PC-9 (cell line): ENCODE data around the gene AFAP1. TPM values are rescaled to one million over a fixed set of nuclear protein-coding genes. Genes with fewer than 3 reads are reported as not detected.

Source experiments
- BruUV-seq: library from RNA; stranded (reverse); fragments of 400-500 nt; replicated peaks from 2 replicates; lab custom pipeline; 2021; lab: Mats Ljungman, UMichigan
- CTCF ChIA-PET: fragments of 300-600 bp; sonication (Branson Sonifier 250); formaldehyde crosslinking; loops from one replicate; lab custom pipeline; 2022; ENCODE audit warnings: antibody characterized with exemption; lab: Charles Lee
- POLR2A ChIA-PET: fragments of 300-600 bp; sonication (Branson Sonifier 250); formaldehyde crosslinking; loops from one replicate; lab custom pipeline; 2022; ENCODE audit warnings: antibody characterized with exemption; ENCODE audit not compliant: unreplicated experiment; lab: Charles Lee
- DNase-seq, 2 experiments: peaks; one replicate each; pipeline versions ENCODE4 v3.0.0 to v3.0.0-alpha.2; 2015 to 2022; ENCODE audit warnings: mixed read lengths in 1 of 2
- H2AFZ ChIP-seq: fragments of 200-600 bp; sonication (generic); 2 replicates; pipeline ENCODE4 v1.8.1; 2017; ENCODE audit warnings: antibody characterized with exemption
- H3F3A ChIP-seq: fragments of 200-600 bp; sonication (generic); 2 replicates; pipeline ENCODE4 v1.8.1; 2017; ENCODE audit warnings: antibody characterized with exemption, mild to moderate bottlenecking, low read depth; ENCODE audit not compliant: insufficient read depth
- H3K27ac ChIP-seq: fragments of 200-600 bp; sonication (generic); 2 replicates; pipeline ENCODE4 v1.6.1; 2016; ENCODE audit warnings: mixed run types
- H3K27me3 ChIP-seq: fragments of 200-600 bp; sonication (generic); 2 replicates; pipeline ENCODE4 v1.6.1; 2016; ENCODE audit warnings: low read depth, mixed run types; ENCODE audit not compliant: insufficient read depth
- H3K36me3 ChIP-seq: fragments of 200-600 bp; sonication (generic); 2 replicates; pipeline ENCODE4 v1.6.1; 2016; ENCODE audit warnings: low read depth, mixed run types
- H3K4me1 ChIP-seq: fragments of 200-600 bp; sonication (generic); replicated peaks from 2 replicates; pipeline ENCODE4 v1.6.1; 2016; ENCODE audit warnings: mixed run types; ENCODE audit not compliant: insufficient read depth
- H3K4me2 ChIP-seq: fragments of 200-600 bp; sonication (generic); 2 replicates; pipeline ENCODE4 v1.6.1; 2017; ENCODE audit warnings: mixed run types
- H3K4me3 ChIP-seq: fragments of 200-600 bp; sonication (generic); 2 replicates; pipeline ENCODE4 v1.6.1; 2016; ENCODE audit warnings: mixed run types
- H3K79me2 ChIP-seq: fragments of 200-600 bp; sonication (generic); 2 replicates; pipeline ENCODE4 v1.6.1; 2017; ENCODE audit warnings: low read depth, mixed run types
- H3K9me2 ChIP-seq: fragments of 200-600 bp; sonication (generic); 2 replicates; pipeline ENCODE4 v1.8.1; 2017; ENCODE audit warnings: mild to moderate bottlenecking; ENCODE audit not compliant: insufficient read depth
- H3K9me3 ChIP-seq: fragments of 200-600 bp; sonication (generic); 2 replicates; pipeline ENCODE4 v1.8.1; 2016; ENCODE audit warnings: low read depth; ENCODE audit not compliant: insufficient read depth
- H4K20me1 ChIP-seq: fragments of 200-600 bp; sonication (generic); 2 replicates; pipeline ENCODE4 v1.8.1; 2017; ENCODE audit not compliant: insufficient read depth
- EZH2 ChIP-seq: fragments of 200-600 bp; sonication (generic); IDR thresholded peaks from 2 replicates; pipeline ENCODE4 v1.8.0; 2017; ENCODE audit warnings: antibody characterized with exemption, low read depth
- intact Hi-C: fragments of 100-400 bp; cut with micrococcal nuclease; formaldehyde crosslinking; loops from one replicate; pipeline ENCODE4 v1.10.0; 2022; ENCODE audit not compliant: unreplicated experiment
- total RNA-seq: library from RNA; stranded (reverse); gene quantifications from 2 replicates; pipeline ENCODE4 v1.2.3, GENCODE V29; 2021
- TF ChIP-seq, protein P1 (sequence below): fragments of 200-600 bp; sonication (generic); conservative IDR thresholded peaks from 2 replicates; pipeline ENCODE4 v1.6.1; 2017; ENCODE audit warnings: mixed run types, antibody characterized with exemption, mild to moderate bottlenecking, moderate library complexity

AFAP1 gene
- total RNA-seq, 1 experiment from 2014 or later, result 69.6 TPM

DNA sequence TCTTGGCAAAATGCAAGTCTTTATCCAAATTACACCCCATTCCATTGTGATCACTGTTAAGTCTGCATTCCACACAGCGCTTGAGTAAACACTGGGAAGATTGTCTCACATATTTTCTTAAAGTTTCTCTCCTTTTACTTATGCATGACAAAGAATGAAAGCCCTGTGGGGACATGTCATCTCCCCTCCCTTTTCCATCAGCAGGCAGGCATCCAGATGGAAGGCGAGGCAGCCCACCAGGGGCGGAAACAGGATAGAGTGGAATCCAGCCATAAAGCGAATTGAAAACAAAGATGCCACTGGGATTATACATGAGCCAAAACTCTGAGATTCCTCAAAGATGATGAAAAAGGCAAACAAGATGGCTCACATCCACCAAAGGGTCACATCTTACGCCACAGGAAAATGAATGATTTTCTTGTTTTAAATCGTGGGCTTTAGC is 78.2 kb downstream of the AFAP1 start:
- no peaks in the 10 kb centered on the region for H3K9me3 ChIP-seq
- BruUV-seq, result no TSS peak
- POLR2A ChIA-PET, result interaction anchor here (0.6 kb wide), 1 partner anchor 79 kb away, joined by 4 read pairs; no protein-coding TSS in a partner anchor
- peaks cover 9% of the 10 kb centered on the region; the same call in 1 of the 2 replicates for H3F3A ChIP-seq
- intact Hi-C loops, result loop anchor here (1.0 to 2.0 kb wide), 2 partner anchors 11 to 17 kb away; no protein-coding TSS in a partner anchor
- 0 out of 2 replicates have a peak, but pooled peaks cover 12% of the 10 kb centered on the region for H3K36me3 ChIP-seq
- H3K79me2 ChIP-seq, result peaks cover 56% of the 10 kb centered on the region
- H3K9me2 ChIP-seq, result no peaks in the 10 kb centered on the region
- TF ChIP-seq EZH2, result no peak
- TF ChIP-seq, protein P1, sequence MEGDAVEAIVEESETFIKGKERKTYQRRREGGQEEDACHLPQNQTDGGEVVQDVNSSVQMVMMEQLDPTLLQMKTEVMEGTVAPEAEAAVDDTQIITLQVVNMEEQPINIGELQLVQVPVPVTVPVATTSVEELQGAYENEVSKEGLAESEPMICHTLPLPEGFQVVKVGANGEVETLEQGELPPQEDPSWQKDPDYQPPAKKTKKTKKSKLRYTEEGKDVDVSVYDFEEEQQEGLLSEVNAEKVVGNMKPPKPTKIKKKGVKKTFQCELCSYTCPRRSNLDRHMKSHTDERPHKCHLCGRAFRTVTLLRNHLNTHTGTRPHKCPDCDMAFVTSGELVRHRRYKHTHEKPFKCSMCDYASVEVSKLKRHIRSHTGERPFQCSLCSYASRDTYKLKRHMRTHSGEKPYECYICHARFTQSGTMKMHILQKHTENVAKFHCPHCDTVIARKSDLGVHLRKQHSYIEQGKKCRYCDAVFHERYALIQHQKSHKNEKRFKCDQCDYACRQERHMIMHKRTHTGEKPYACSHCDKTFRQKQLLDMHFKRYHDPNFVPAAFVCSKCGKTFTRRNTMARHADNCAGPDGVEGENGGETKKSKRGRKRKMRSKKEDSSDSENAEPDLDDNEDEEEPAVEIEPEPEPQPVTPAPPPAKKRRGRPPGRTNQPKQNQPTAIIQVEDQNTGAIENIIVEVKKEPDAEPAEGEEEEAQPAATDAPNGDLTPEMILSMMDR, result no peak
- H3K4me1 ChIP-seq, result 0 out of 2 replicates have a peak, but pooled peaks cover 5% of the 10 kb centered on the region
- CTCF ChIA-PET, result no interaction called here
- no peak overlapping the region for H3K4me3 ChIP-seq
- DNase-seq, result peak; percentile 56 to 78
- no peaks in the 10 kb centered on the region for H3K27me3 ChIP-seq
- H3K4me2 ChIP-seq, result no peak overlapping the region
- no peak overlapping the region for H2AFZ ChIP-seq
- peaks cover 12% of the 10 kb centered on the region; the same call in 1 of the 2 replicates for H4K20me1 ChIP-seq
- peak overlapping the region; percentile 37; the same call in 1 of the 2 replicates for H3K27ac ChIP-seq

DNA sequence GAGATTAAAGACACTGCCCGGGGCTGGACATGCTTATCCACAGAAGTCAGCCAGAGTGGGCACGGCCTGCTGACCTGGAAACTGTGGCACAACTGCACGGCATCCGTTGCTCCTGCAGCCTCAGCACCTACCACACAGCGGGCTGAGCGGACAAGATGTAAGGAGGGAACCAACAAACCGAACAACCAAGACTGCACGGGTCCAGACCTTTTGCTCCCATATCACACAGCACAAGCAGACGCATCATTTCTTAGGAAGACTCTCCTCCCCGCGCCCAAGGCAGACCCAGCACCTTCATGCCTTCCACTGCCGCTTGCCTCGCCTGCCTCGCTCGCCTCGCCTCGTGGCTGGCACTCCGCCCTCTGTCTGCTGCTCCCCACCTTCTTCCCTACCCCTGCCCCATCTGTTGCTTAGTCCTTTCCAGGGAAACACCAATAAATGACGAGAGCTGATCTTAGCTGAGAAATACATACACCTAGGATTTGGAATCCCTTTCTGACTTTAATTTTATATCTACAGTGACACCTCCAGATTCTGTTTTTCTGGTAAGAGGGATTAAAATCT is 79.0 kb downstream of the AFAP1 start:
- H4K20me1 ChIP-seq, result peaks cover 12% of the 10 kb centered on the region; the same call in 1 of the 2 replicates
- H2AFZ ChIP-seq, result no peak overlapping the region
- no peaks in the 10 kb centered on the region for H3K9me3 ChIP-seq
- no peak overlapping the region for H3K4me3 ChIP-seq
- POLR2A ChIA-PET, result interaction anchor here (0.6 kb wide), 1 partner anchor 79 kb away, joined by 4 read pairs; no protein-coding TSS in a partner anchor
- H3K9me2 ChIP-seq, result no peaks in the 10 kb centered on the region
- no TSS peak for BruUV-seq
- no peak overlapping the region for H3K4me2 ChIP-seq
- H3K27me3 ChIP-seq, result no peaks in the 10 kb centered on the region
- 0 out of 2 replicates have a peak, but pooled peaks cover 11% of the 10 kb centered on the region for H3K36me3 ChIP-seq
- H3F3A ChIP-seq, result peaks cover 9% of the 10 kb centered on the region; the same call in 1 of the 2 replicates
- intact Hi-C loops, result loop anchor here (1.0 to 2.0 kb wide), 2 partner anchors 12 to 16 kb away; no protein-coding TSS in a partner anchor
- H3K79me2 ChIP-seq, result peaks cover 55% of the 10 kb centered on the region
- no peak for DNase-seq
- 0 out of 2 replicates have a peak, but pooled peaks cover 5% of the 10 kb centered on the region for H3K4me1 ChIP-seq
- TF ChIP-seq EZH2, result no peak
- TF ChIP-seq, protein P1, result no peak
- CTCF ChIA-PET, result no interaction called here
- 0 out of 2 replicates have a peak overlapping the region, but pooled peaks have one; percentile 11 for H3K27ac ChIP-seq

DNA sequence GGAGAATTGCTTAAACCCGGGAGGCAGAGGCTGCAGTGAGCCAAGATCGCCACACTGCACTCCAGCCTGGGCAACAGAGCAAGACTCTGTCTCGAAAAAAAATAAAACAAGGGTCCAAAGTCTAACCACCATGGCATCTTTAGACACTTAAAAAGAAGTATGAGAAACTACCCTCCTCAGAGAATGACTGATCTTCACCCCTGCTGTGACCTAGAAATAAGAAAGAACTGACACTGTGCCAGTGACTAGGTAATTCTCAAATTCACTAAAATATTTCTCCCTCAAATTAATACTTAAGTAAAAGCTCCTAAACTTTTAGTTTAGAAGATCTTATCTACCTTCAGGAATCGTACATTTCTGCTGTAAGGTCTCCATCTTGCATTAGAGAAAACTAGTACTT is 80.3 kb downstream of the AFAP1 start:
- Histone ChIP-seq H3K9me2 (no peaks in the 10 kb centered on the region), H3K36me3 (0 out of 2 replicates have a peak, but pooled peaks cover 7% of the 10 kb centered on the region), H3K79me2 (peaks cover 44% of the 10 kb centered on the region), H3K9me3 (no peaks in the 10 kb centered on the region), H2AFZ (no peak overlapping the region), H3K27me3 (no peaks in the 10 kb centered on the region), H3F3A (peaks cover 13% of the 10 kb centered on the region; the same call in 1 of the 2 replicates), H3K4me1 (0 out of 2 replicates have a peak, but pooled peaks cover 5% of the 10 kb centered on the region), H3K27ac (no peak overlapping the region), H3K4me2 (no peak overlapping the region), H4K20me1 (peaks cover 12% of the 10 kb centered on the region; the same call in 1 of the 2 replicates), H3K4me3 (no peak overlapping the region)
- TF ChIP-seq, protein P1, result no peak
- no peak for TF ChIP-seq EZH2
- no TSS peak for BruUV-seq
- DNase-seq, result no peak
- ChIA-PET POLR2A (no interaction called here), CTCF (no interaction called here)
- intact Hi-C loops, result no loop called here
